GM12874 (cell line): ENCODE data around the gene LIPH.

Source experiments
- TF ChIP-seq, protein P1 (sequence below): IDR thresholded peaks from 2 replicates; pipeline ENCODE4 v1.5.1; 2011; ENCODE audit warnings: low read depth, mild to moderate bottlenecking, control low read depth, low read length, moderate library complexity; ENCODE audit not compliant: insufficient read depth

The LIPH gene

DNA sequence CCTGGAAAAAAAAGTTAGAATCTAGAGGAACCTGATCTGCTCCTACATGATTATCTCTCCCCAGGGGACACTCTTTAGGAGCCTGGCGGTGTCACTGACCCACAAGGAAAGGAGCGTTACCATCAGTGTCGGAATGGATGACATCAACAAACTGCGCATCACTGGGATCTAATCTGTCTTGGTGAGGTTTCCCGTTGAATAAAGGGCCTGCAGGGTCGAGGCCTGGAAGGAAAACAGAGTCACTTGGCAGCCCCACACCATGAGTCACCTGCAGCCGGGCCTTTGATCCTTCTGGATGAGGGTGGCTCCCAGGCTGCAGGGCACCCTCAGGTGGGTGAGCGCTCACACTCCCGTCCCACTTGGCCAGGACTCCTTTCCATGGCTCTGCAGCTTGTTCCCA, 25.0 kb downstream of the LIPH start:
- TF ChIP-seq, protein P1, sequence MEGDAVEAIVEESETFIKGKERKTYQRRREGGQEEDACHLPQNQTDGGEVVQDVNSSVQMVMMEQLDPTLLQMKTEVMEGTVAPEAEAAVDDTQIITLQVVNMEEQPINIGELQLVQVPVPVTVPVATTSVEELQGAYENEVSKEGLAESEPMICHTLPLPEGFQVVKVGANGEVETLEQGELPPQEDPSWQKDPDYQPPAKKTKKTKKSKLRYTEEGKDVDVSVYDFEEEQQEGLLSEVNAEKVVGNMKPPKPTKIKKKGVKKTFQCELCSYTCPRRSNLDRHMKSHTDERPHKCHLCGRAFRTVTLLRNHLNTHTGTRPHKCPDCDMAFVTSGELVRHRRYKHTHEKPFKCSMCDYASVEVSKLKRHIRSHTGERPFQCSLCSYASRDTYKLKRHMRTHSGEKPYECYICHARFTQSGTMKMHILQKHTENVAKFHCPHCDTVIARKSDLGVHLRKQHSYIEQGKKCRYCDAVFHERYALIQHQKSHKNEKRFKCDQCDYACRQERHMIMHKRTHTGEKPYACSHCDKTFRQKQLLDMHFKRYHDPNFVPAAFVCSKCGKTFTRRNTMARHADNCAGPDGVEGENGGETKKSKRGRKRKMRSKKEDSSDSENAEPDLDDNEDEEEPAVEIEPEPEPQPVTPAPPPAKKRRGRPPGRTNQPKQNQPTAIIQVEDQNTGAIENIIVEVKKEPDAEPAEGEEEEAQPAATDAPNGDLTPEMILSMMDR, result no peak

DNA sequence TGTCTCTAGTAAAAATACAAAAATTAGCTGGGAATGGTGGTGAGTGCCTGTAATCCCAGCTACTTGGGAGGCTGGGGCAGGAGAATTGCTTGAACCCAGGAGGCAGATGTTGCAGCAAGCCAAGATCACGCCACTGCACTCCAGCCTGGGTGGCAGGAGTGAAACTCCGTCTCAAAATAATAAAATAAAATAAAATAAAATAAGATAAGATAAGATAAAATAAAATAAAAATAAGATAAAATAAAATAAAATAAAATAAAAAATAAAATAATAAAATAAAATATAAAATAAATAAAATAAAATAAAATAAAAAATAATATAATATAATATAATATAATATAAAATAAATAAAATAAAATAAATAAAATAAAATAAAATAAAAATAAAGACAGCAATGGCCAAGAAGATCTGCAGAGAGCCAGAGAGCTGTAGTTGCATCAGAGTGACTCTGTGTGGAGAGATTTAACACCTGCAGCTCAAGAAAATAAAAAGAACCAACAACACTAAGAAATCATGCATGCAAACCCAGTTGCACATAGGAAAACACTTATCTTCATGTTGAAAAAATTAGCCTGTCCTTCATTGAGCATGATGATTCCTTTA, 25.9 kb downstream of the LIPH start:
- TF ChIP-seq, protein P1, result no peak

GRCh38 chr3:185521349-185522138, 30.8 kb downstream of the LIPH start:
- TF ChIP-seq, protein P1, result no peak

DNA sequence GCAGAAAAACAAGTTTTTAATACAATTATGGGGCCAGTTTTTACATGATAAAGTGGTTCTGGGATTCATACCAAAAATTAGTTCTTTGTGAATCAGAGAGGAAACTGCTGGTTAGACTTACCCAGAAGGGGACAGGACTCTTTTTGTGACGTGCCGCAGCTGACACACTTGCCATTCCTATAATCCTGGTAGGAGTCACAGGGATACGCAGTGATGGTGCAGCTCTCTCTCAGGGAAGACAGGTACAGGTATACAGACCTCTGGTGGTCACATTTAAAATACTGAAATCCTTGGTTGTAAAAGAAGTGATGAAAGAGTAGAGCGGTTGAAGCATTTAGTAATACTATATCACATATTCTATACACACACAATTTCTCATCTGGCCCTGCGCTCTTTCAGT, 33.4 kb downstream of the LIPH start:
- TF ChIP-seq, protein P1, result no peak

- TF ChIP-seq, protein P1, result no peak
Measured at GRCh38 chr3:185517387-185518130, 34.8 kb downstream of the LIPH start.

GRCh38 chr3:185511711-185512110, 40.7 kb downstream of the LIPH start:
- TF ChIP-seq, protein P1, result no peak

- TF ChIP-seq, protein P1, result no peak
Measured at GRCh38 chr3:185508335-185508991, 43.9 kb downstream of the LIPH start.
